ENCODE data around the gene NOP14.
"Not testable (repeated sequence)": the region's sequence is repeated elsewhere in the genome, so short reads cannot be mapped to it uniquely, and the experiment has no call there.

DNA sequence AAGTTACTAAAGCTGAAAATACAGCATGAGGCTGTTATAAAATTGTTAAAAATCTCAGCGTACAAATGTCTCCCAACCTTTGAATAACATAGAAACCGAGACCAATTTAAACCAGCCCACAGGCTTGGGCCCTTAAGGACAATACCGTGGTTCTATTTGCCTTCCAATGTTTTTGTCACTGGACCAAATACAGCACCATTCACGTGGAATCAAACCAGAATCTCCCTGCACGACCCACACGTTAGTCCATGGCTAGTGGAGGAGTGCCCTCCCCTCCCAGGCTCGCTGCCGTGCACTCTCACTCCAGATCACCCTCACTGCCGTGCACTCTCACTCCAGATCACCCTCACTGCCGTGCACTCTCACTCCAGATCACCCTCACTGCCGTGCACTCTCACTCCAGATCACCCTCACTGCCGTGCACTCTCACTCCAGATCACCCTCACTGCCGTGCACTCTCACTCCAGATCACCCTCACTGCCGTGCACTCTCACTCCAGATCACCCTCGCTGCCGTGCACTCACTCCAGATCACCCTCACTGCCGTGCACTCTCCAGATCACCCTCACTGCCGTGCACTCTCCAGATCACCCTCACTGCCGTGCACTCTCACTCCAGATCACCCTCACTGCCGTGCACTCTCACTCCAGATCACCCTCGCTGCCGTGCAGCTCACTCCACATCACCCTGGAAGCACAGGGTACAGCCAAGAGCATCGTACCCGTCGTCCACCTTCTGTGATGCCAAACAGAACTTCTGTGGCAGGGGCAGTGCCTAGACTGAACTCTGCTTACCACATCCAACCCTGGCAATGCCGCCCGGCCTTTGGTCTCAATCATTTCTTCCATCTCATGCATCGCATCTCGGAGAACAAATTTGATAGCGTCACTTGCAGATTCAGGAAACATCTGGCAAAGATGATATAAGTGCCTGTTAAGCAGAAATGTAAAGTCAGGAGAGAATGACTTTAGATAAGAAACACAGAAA lies 17.3 kb downstream of the NOP14 start:
- TF ChIP-seq, protein P1, sequence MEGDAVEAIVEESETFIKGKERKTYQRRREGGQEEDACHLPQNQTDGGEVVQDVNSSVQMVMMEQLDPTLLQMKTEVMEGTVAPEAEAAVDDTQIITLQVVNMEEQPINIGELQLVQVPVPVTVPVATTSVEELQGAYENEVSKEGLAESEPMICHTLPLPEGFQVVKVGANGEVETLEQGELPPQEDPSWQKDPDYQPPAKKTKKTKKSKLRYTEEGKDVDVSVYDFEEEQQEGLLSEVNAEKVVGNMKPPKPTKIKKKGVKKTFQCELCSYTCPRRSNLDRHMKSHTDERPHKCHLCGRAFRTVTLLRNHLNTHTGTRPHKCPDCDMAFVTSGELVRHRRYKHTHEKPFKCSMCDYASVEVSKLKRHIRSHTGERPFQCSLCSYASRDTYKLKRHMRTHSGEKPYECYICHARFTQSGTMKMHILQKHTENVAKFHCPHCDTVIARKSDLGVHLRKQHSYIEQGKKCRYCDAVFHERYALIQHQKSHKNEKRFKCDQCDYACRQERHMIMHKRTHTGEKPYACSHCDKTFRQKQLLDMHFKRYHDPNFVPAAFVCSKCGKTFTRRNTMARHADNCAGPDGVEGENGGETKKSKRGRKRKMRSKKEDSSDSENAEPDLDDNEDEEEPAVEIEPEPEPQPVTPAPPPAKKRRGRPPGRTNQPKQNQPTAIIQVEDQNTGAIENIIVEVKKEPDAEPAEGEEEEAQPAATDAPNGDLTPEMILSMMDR (IDR thresholded peaks at IDR 0.05; ENCODE audit: insufficient read depth, low read depth, low read length), result not testable (repeated sequence)
- TF ChIP-seq EZH2 (IDR thresholded peaks at IDR 0.05; ENCODE audit: insufficient read depth, low read length), result not testable (repeated sequence)
